ENCODE results near the gene GDPD2.

GDPD2 gene

DNA sequence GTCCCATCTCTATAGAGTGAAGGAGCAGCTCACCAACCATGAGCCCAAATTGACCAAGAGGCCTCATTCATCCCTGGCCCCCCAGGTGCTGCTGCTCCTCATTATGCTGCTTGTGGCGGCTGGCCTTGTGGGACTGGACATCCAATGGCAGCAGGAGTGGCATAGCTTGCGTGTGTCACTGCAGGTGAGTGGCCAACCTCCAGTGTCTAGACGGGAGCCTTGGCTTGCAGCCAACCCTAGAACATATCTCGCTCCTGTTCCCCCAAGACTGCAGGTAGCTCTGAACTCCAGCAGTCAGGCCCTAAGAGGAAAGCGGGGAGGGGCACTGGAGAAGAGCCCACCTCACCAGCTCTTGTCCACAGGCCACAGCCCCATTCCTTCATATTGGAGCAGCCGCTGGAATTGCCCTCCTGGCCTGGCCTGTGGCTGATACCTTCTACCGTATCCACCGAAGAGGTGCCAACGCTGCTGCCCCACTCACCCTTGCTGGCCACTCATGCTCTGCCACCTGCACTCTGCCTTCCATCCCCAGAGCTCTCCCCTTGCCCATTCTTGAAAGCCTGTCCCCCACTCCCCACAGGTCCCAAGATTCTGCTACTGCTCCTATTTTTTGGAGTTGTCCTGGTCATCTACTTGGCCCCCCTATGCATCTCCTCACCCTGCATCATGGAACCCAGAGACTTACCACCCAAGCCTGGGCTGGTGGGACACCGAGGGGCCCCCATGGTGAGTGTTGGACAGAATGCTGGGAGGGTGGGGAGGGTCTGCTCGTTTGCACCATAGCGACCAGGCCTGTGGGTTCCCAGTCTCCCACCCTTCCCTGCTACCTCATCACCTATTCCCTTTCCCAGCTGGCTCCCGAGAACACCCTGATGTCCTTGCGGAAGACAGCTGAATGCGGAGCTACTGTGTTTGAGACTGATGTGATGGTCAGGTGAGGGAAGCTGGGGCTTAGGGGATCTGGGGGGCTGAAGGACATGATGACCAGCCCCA, 3.5 kb downstream of the GDPD2 start:
- no peaks in the 10 kb centered on the region for H3K36me3 ChIP-seq (ENCODE audit: insufficient read depth, low read length)
- no peak overlapping the region for H3K27ac ChIP-seq (ENCODE audit: low read length)
- no peaks in the 10 kb centered on the region for H3K4me1 ChIP-seq (ENCODE audit: insufficient read depth, low read length)
- H3K9ac ChIP-seq (ENCODE audit: low read depth, low read length), result no peak overlapping the region
- H4K20me1 ChIP-seq (ENCODE audit: insufficient read depth, low read length), result no peaks in the 10 kb centered on the region
- no peaks in the 10 kb centered on the region for H3K27me3 ChIP-seq (ENCODE audit: insufficient read depth, low read length, poor library complexity)
- no peak for ATAC-seq (ENCODE audit: insufficient read depth, low read depth)
- H3K9me3 ChIP-seq (ENCODE audit: insufficient read depth, low read length, severe bottlenecking), result no peaks in the 10 kb centered on the region
- no peak overlapping the region for H2AFZ ChIP-seq (ENCODE audit: low read depth, low read length)
- H3K4me3 ChIP-seq (ENCODE audit: low read depth in 1 of 2, low read length in 2 of 2), result no peak overlapping the region
- TF ChIP-seq, protein P1, sequence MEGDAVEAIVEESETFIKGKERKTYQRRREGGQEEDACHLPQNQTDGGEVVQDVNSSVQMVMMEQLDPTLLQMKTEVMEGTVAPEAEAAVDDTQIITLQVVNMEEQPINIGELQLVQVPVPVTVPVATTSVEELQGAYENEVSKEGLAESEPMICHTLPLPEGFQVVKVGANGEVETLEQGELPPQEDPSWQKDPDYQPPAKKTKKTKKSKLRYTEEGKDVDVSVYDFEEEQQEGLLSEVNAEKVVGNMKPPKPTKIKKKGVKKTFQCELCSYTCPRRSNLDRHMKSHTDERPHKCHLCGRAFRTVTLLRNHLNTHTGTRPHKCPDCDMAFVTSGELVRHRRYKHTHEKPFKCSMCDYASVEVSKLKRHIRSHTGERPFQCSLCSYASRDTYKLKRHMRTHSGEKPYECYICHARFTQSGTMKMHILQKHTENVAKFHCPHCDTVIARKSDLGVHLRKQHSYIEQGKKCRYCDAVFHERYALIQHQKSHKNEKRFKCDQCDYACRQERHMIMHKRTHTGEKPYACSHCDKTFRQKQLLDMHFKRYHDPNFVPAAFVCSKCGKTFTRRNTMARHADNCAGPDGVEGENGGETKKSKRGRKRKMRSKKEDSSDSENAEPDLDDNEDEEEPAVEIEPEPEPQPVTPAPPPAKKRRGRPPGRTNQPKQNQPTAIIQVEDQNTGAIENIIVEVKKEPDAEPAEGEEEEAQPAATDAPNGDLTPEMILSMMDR (IDR thresholded peaks at IDR 0.05; ENCODE audit: borderline replicate concordance, extremely low read depth, low read length, poor library complexity, severe bottlenecking), result no peak
- no peak for TF ChIP-seq EZH2 (IDR thresholded peaks at IDR 0.05; ENCODE audit: borderline replicate concordance, low read depth, low read length, severe bottlenecking)
- H3K79me2 ChIP-seq (ENCODE audit: insufficient read depth, low read length), result no peaks in the 10 kb centered on the region
- DNase-seq, result no peak
- no peak overlapping the region for H3K4me2 ChIP-seq (ENCODE audit: insufficient read depth, low read length)

DNA sequence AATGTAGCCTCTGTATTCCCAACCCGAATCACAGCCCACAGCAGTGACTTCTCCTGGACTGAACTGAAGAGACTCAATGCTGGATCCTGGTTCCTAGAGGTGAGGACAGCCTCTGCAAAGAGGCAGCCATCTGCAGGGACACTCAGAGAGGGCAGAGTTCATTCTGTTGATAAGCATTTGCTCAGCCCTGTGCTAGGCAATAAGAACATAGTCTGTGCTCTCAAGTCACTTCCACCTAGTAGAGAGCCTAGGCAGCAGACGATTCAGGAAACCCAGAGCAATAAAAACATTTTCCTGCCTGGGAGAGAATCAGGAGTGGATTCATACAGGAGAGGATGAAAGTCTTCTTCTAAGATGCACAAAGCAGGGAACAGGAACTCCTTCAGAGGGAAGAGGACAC, 4.3 kb downstream of the GDPD2 start:
- Histone ChIP-seq H3K27ac (ENCODE audit: low read length) (no peak overlapping the region), H3K9me3 (ENCODE audit: insufficient read depth, low read length, severe bottlenecking) (no peaks in the 10 kb centered on the region), H3K4me2 (ENCODE audit: insufficient read depth, low read length) (no peak overlapping the region), H4K20me1 (ENCODE audit: insufficient read depth, low read length) (no peaks in the 10 kb centered on the region), H3K4me1 (ENCODE audit: insufficient read depth, low read length) (no peaks in the 10 kb centered on the region), H2AFZ (ENCODE audit: low read depth, low read length) (no peak overlapping the region), H3K27me3 (ENCODE audit: insufficient read depth, low read length, poor library complexity) (no peaks in the 10 kb centered on the region), H3K36me3 (ENCODE audit: insufficient read depth, low read length) (no peaks in the 10 kb centered on the region), H3K79me2 (ENCODE audit: insufficient read depth, low read length) (no peaks in the 10 kb centered on the region), H3K4me3 (ENCODE audit: low read depth in 1 of 2, low read length in 2 of 2) (no peak overlapping the region), H3K9ac (ENCODE audit: low read depth, low read length) (no peak overlapping the region)
- DNase-seq (no peak), ATAC-seq (ENCODE audit: insufficient read depth, low read depth) (no peak)
- TF ChIP-seq, protein P1 (IDR thresholded peaks at IDR 0.05; ENCODE audit: borderline replicate concordance, extremely low read depth, low read length, poor library complexity, severe bottlenecking), result no peak
- no peak for TF ChIP-seq EZH2 (IDR thresholded peaks at IDR 0.05; ENCODE audit: borderline replicate concordance, low read depth, low read length, severe bottlenecking)

DNA sequence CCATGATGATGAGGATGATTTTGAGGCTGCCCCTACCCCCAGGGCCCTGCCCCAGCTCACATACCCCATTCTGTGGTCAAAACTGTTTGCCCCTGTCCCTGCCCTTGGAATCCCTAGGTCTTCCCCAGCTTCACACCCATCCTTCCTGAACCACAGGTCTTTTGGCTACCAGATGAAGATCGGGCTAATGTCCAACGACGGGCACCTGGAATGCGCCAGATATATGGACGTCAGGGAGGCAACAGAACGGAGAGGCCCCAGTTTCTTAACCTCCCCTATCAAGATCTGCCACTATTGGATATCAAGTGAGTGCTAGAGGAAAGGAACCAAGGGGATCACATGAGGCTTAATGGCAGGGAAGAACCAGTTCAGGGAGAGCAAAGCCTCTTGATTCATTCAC, 6.6 kb downstream of the GDPD2 start:
- TF ChIP-seq, protein P1 (IDR thresholded peaks at IDR 0.05; ENCODE audit: borderline replicate concordance, extremely low read depth, low read length, poor library complexity, severe bottlenecking), result no peak
- TF ChIP-seq EZH2 (IDR thresholded peaks at IDR 0.05; ENCODE audit: borderline replicate concordance, low read depth, low read length, severe bottlenecking), result no peak
- Histone ChIP-seq H3K4me2 (ENCODE audit: insufficient read depth, low read length) (no peak overlapping the region), H3K9me3 (ENCODE audit: insufficient read depth, low read length, severe bottlenecking) (no peaks in the 10 kb centered on the region), H3K27me3 (ENCODE audit: insufficient read depth, low read length, poor library complexity) (peaks cover 4% of the 10 kb centered on the region), H3K9ac (ENCODE audit: low read depth, low read length) (no peak overlapping the region), H3K27ac (ENCODE audit: low read length) (no peak overlapping the region), H2AFZ (ENCODE audit: low read depth, low read length) (no peak overlapping the region), H3K79me2 (ENCODE audit: insufficient read depth, low read length) (no peaks in the 10 kb centered on the region), H3K36me3 (ENCODE audit: insufficient read depth, low read length) (no peaks in the 10 kb centered on the region), H3K4me1 (ENCODE audit: insufficient read depth, low read length) (peaks cover 5% of the 10 kb centered on the region; the same call in 1 of the 2 replicates), H4K20me1 (ENCODE audit: insufficient read depth, low read length) (no peaks in the 10 kb centered on the region), H3K4me3 (ENCODE audit: low read depth in 1 of 2, low read length in 2 of 2) (no peak overlapping the region)
- DNase-seq (no peak), ATAC-seq (ENCODE audit: insufficient read depth, low read depth) (no peak)

All from DND-41 (cell line).